SKM-1 treated with dmso at 0.1 percent for 144 hours (cell line): ENCODE results near the gene FSTL1.
A peak's percentile ranks its signal among the peaks of the same experiment; 100 is the strongest.

Experiments used
- DNase-seq: peaks from one replicate; lab custom pipeline; 2025; ENCODE audit not compliant: unreplicated experiment; lab: John Stamatoyannopoulos, UW

The FSTL1 gene

GRCh38 chr3:120364101-120364500, 86.7 kb downstream of the FSTL1 start:
- DNase-seq: no peak

GRCh38 chr3:120357807-120358206, 93.0 kb downstream of the FSTL1 start:
- no peak for DNase-seq

GRCh38 chr3:120355486-120355885, 95.3 kb downstream of the FSTL1 start:
- DNase-seq: no peak

GRCh38 chr3:120353463-120353862, 97.3 kb downstream of the FSTL1 start:
- DNase-seq: no peak

GRCh38 chr3:120352017-120352416, 98.8 kb downstream of the FSTL1 start:
- DNase-seq: no peak

GRCh38 chr3:120350401-120350941, 100.3 kb downstream of the FSTL1 start:
- no peak for DNase-seq

- DNase-seq: no peak
Measured at GRCh38 chr3:120349855-120350125, 101.0 kb downstream of the FSTL1 start.

- DNase-seq: peak; percentile 89
Measured at GRCh38 chr3:120348991-120349854, 101.6 kb downstream of the FSTL1 start, which contains the start of gene LRRC58. Gene LRRC58, minus strand, starts transcription at chr3:120349354. Its CDS starts 111 bp downstream, at chr3:120349243.

GRCh38 chr3:120348065-120348990, 102.5 kb downstream of the FSTL1 start:
- DNase-seq: peak; percentile 10

GRCh38 chr3:120344349-120344748, 106.4 kb downstream of the FSTL1 start:
- no peak for DNase-seq
